CD4-positive, alpha-beta T cell (primary cell): Measurements from ENCODE around the gene IGSF8. TPM values are rescaled to one million over a fixed set of nuclear protein-coding genes. Genes with fewer than 3 reads are reported as not detected.

Experiments
- ATAC-seq: fragments of 200-7000 bp; cut with Tn5 transposase; one replicate; pipeline ENCODE4 v1.10.0; 2022; ENCODE audit warnings: mild to moderate bottlenecking; ENCODE audit not compliant: poor library complexity
- CTCF ChIA-PET: fragments of 350-600 bp; sonication (Branson Sonifier 250); formaldehyde crosslinking; loops from one replicate; lab custom pipeline; 2021; ENCODE audit warnings: antibody characterized with exemption, inconsistent platforms; lab: Charles Lee
- POLR2A ChIA-PET: fragments of 350-600 bp; sonication (Branson Sonifier 250); formaldehyde crosslinking; loops from one replicate; lab custom pipeline; 2021; ENCODE audit warnings: antibody characterized with exemption, inconsistent platforms; lab: Charles Lee
- DNase-seq, 14 experiments: peaks; one replicate each; pipeline ENCODE4 v3.0.0-alpha.2; 2013 to 2020; ENCODE audit warnings: mixed read lengths in 2 of 14
- H3K27ac ChIP-seq, 2 donors: one replicate each; pipeline versions ENCODE4 v1.5.1 to v1.7.0; 2013; ENCODE audit warnings: low read length in 2 of 2, low read depth in 1 of 2, mild to moderate bottlenecking in 1 of 2
- H3K27me3 ChIP-seq, 2 experiments: 1 replicate in 1 of 2; 2 replicates in 1 of 2; pipeline versions ENCODE4 v1.6.1 to v1.7.0; 2013; ENCODE audit warnings: low read length in 2 of 2, control low read depth in 1 of 2, mild to moderate bottlenecking in 1 of 2, moderate library complexity in 1 of 2; ENCODE audit not compliant: insufficient read depth in 2 of 2, control insufficient read depth in 1 of 2
- H3K36me3 ChIP-seq: one replicate; pipeline ENCODE4 v1.6.1; 2013; ENCODE audit warnings: low read length, control low read depth; ENCODE audit not compliant: insufficient read depth
- H3K4me1 ChIP-seq: one replicate; pipeline ENCODE4 v1.6.1; 2013; ENCODE audit warnings: low read length, control low read depth; ENCODE audit not compliant: insufficient read depth
- H3K4me3 ChIP-seq: one replicate; pipeline ENCODE4 v1.5.1; 2013; ENCODE audit warnings: mild to moderate bottlenecking, low read length, moderate library complexity
- H3K9me3 ChIP-seq, 2 experiments: 1 replicate in 1 of 2; 2 replicates in 1 of 2; pipeline versions ENCODE4 v1.6.1 to v1.7.0; 2013; ENCODE audit warnings: low read length in 2 of 2, mild to moderate bottlenecking in 2 of 2, control low read depth in 1 of 2, moderate library complexity in 1 of 2; ENCODE audit not compliant: control insufficient read depth in 1 of 2, insufficient read depth in 1 of 2
- H3K27ac Mint-ChIP-seq: one replicate; pipeline ENCODE4 v1.8.0; 2020; ENCODE audit warnings: mixed read lengths
- H3K27me3 Mint-ChIP-seq: one replicate; pipeline ENCODE4 v1.8.0; 2021; ENCODE audit warnings: mixed read lengths
- H3K36me3 Mint-ChIP-seq: one replicate; pipeline ENCODE4 v1.8.0; 2021; ENCODE audit warnings: low read depth, mixed read lengths
- H3K4me1 Mint-ChIP-seq: one replicate; pipeline ENCODE4 v1.8.0; 2021; ENCODE audit warnings: low read depth, mixed read lengths
- H3K4me3 Mint-ChIP-seq: one replicate; pipeline ENCODE4 v1.8.0; 2020; ENCODE audit warnings: mild to moderate bottlenecking, mixed read lengths
- H3K9me3 Mint-ChIP-seq: one replicate; pipeline ENCODE4 v1.8.0; 2020; ENCODE audit warnings: mixed read lengths
- intact Hi-C, 2 experiments: fragments of 100-400 bp; cut with DNase I in 1 of 2; cut with micrococcal nuclease in 1 of 2; formaldehyde crosslinking; loops; one replicate each; pipeline versions ENCODE4 v1.15.1 to v1.9.0; 2023 to 2025; cut with DNase I, micrococcal nuclease
- total RNA-seq, 174 experiments: library from RNA in 2 of 174; stranded (reverse) in 2 of 174; gene quantifications; one replicate each; pipeline ENCODE4 v1.2.3 and lab custom pipeline; 2021 to 2026
- TF ChIP-seq, protein P1 (sequence below): fragments of 200-600 bp; IDR thresholded peaks from one replicate; pipeline ENCODE4 v1.8.0; 2022; ENCODE audit warnings: antibody characterized with exemption, mild to moderate bottlenecking

Gene IGSF8
- total RNA-seq, 2 experiments from 2014 or later: 33.1 to 33.7 TPM

GRCh38 chr1:160089883-160090282 is 8.5 kb downstream of the IGSF8 start:
- no peak overlapping the region for H3K27ac Mint-ChIP-seq
- TF ChIP-seq, protein P1, sequence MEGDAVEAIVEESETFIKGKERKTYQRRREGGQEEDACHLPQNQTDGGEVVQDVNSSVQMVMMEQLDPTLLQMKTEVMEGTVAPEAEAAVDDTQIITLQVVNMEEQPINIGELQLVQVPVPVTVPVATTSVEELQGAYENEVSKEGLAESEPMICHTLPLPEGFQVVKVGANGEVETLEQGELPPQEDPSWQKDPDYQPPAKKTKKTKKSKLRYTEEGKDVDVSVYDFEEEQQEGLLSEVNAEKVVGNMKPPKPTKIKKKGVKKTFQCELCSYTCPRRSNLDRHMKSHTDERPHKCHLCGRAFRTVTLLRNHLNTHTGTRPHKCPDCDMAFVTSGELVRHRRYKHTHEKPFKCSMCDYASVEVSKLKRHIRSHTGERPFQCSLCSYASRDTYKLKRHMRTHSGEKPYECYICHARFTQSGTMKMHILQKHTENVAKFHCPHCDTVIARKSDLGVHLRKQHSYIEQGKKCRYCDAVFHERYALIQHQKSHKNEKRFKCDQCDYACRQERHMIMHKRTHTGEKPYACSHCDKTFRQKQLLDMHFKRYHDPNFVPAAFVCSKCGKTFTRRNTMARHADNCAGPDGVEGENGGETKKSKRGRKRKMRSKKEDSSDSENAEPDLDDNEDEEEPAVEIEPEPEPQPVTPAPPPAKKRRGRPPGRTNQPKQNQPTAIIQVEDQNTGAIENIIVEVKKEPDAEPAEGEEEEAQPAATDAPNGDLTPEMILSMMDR: no peak
- H3K4me1 ChIP-seq: peaks cover 18% of the 10 kb centered on the region
- H3K27me3 ChIP-seq: no peaks in the 10 kb centered on the region
- no peak overlapping the region for H3K4me3 ChIP-seq
- H3K36me3 ChIP-seq: peaks cover 73% of the 10 kb centered on the region
- DNase-seq (no peak), ATAC-seq (no peak)
- peaks cover 82% of the 10 kb centered on the region for H3K36me3 Mint-ChIP-seq
- no peak overlapping the region for H3K27ac ChIP-seq
- peaks cover 29% of the 10 kb centered on the region for H3K4me1 Mint-ChIP-seq
- intact Hi-C loops: loop anchor here in 1 of 2 experiments (5.0 kb wide), 1 partner anchor 162 kb away; no protein-coding TSS in a partner anchor
- ChIA-PET CTCF (interaction anchor here (0.6 kb wide), 1 partner anchor 1202 kb away, joined by 3 read pairs; no protein-coding TSS in a partner anchor), POLR2A (no interaction called here)
- no peaks in the 10 kb centered on the region for H3K27me3 Mint-ChIP-seq
- no peak overlapping the region for H3K4me3 Mint-ChIP-seq
- no peaks in the 10 kb centered on the region for H3K9me3 ChIP-seq
- no peaks in the 10 kb centered on the region for H3K9me3 Mint-ChIP-seq

DNA sequence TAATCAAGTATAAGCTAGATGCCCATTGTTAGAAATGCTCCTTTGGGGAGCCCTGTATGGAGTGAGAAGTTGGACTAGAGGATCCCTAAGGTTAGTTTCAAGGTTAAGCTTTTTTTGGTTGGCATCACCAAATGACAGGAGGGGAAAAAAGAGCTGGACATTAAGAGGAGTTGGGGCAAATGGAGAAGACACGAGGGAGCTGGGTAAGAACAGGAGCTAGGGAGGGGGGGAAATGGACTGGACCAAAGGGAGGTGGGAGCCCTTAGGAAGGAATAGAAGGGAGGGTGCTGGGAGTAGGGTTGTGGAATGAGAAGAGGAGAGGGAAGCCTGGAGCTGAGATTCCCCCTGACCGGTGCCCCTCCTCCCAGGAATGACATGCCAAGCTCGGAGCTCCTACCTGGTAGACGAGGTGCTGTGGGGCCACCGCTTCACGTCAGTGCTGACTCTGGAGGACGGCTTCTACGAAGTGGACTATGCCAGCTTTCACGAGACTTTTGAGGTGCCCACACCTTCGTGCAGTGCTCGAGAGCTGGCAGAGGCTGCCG is 11.2 kb downstream of the IGSF8 start:
- Histone ChIP-seq H3K4me3 (no peak overlapping the region), H3K4me1 (peaks cover 15% of the 10 kb centered on the region), H3K27me3 (peaks cover 9 to 12% of the 10 kb centered on the region in 2 experiments), H3K9me3 (peaks cover 0 to 3% of the 10 kb centered on the region in 2 experiments), H3K36me3 (peaks cover 47% of the 10 kb centered on the region), H3K27ac (no peak overlapping the region)
- peaks cover 22% of the 10 kb centered on the region for H3K4me1 Mint-ChIP-seq
- no peaks in the 10 kb centered on the region for H3K9me3 Mint-ChIP-seq
- ChIA-PET POLR2A (interaction anchor here (0.8 to 1.6 kb wide), 5 partner anchors 9 to 132 kb away, joined by 3 to 4 read pairs (median 4); partner anchors contain the start of gene IGSF8), CTCF (interaction anchor here (0.8 to 4.1 kb wide), 6 partner anchors 9 to 205 kb away, joined by 3 to 33 read pairs (median 14); partner anchors contain the start of gene IGSF8)
- no peak overlapping the region for H3K4me3 Mint-ChIP-seq
- no peak for DNase-seq
- peaks cover 11% of the 10 kb centered on the region for H3K27me3 Mint-ChIP-seq
- ATAC-seq: no peak
- no peak overlapping the region for H3K27ac Mint-ChIP-seq
- TF ChIP-seq, protein P1: no peak
- peaks cover 58% of the 10 kb centered on the region for H3K36me3 Mint-ChIP-seq
- intact Hi-C loops: loop anchor here in 1 of 2 experiments (5.0 kb wide), 1 partner anchor 165 kb away; no protein-coding TSS in a partner anchor

- Histone ChIP-seq H3K36me3 (peaks cover 40% of the 10 kb centered on the region), H3K27me3 (peaks cover 16 to 18% of the 10 kb centered on the region in 2 experiments), H3K4me3 (no peak overlapping the region), H3K27ac (no peak overlapping the region), H3K9me3 (peaks cover 0 to 3% of the 10 kb centered on the region in 2 experiments), H3K4me1 (peaks cover 15% of the 10 kb centered on the region)
- TF ChIP-seq, protein P1: no peak
- POLR2A ChIA-PET: interaction anchor here (0.8 to 1.6 kb wide), 4 partner anchors 10 to 133 kb away, joined by 3 to 4 read pairs (median 4); partner anchors contain the start of gene IGSF8
- peaks cover 51% of the 10 kb centered on the region for H3K36me3 Mint-ChIP-seq
- intact Hi-C loops: loop anchor here in 1 of 2 experiments (5.0 kb wide), 1 partner anchor 166 kb away; no protein-coding TSS in a partner anchor
- no peaks in the 10 kb centered on the region for H3K9me3 Mint-ChIP-seq
- ATAC-seq (no peak), DNase-seq (no peak)
- H3K27me3 Mint-ChIP-seq: peaks cover 18% of the 10 kb centered on the region
- peaks cover 22% of the 10 kb centered on the region for H3K4me1 Mint-ChIP-seq
- no peak overlapping the region for H3K27ac Mint-ChIP-seq
- H3K4me3 Mint-ChIP-seq: no peak overlapping the region
- CTCF ChIA-PET: interaction anchor here (0.8 to 4.1 kb wide), 10 partner anchors 9 to 205 kb away, joined by 3 to 33 read pairs (median 8); partner anchors contain the start of genes IGSF8 and PIGM
Observed at GRCh38 chr1:160086456-160086892, 11.9 kb downstream of the IGSF8 start.
